ENCODE measurements around the gene SPATS2L.

SPATS2L gene

GRCh38 chr2:200296118-200296517, 10.4 kb upstream of the SPATS2L start:
- DNase-seq (ENCODE audit: low read depth in 2 of 2) = no peak

GRCh38 chr2:200297100-200297499, 9.4 kb upstream of the SPATS2L start:
- DNase-seq (ENCODE audit: low read depth in 2 of 2) = no peak

GRCh38 chr2:200297989-200298388, 8.5 kb upstream of the SPATS2L start:
- DNase-seq (ENCODE audit: low read depth in 2 of 2) = no peak

GRCh38 chr2:200298816-200299215, 7.7 kb upstream of the SPATS2L start:
- no peak for DNase-seq (ENCODE audit: low read depth in 2 of 2)

- DNase-seq (ENCODE audit: low read depth in 2 of 2) = no peak
Observed at GRCh38 chr2:200300065-200300464, 6.4 kb upstream of the SPATS2L start.

- no peak for DNase-seq (ENCODE audit: low read depth in 2 of 2)
Observed at GRCh38 chr2:200300638-200301314, 5.7 kb upstream of the SPATS2L start.

- DNase-seq (ENCODE audit: low read depth in 2 of 2) = no peak
Observed at GRCh38 chr2:200301953-200302858, 4.3 kb upstream of the SPATS2L start.

GRCh38 chr2:200302940-200303727, 3.4 kb upstream of the SPATS2L start:
- no peak for DNase-seq (ENCODE audit: low read depth in 2 of 2)

GRCh38 chr2:200305797-200306195, 697 bp upstream of the SPATS2L start:
- DNase-seq (ENCODE audit: low read depth in 2 of 2) = peak in 1 of 2 donors; percentile 1

- DNase-seq (ENCODE audit: low read depth in 2 of 2) = peak in 1 of 2 donors; percentile 3
Observed at GRCh38 chr2:200306931-200307723, 634 bp downstream of the SPATS2L start.

GRCh38 chr2:200307724-200308545, 1.4 kb downstream of the SPATS2L start:
- no peak for DNase-seq (ENCODE audit: low read depth in 2 of 2)

- DNase-seq (ENCODE audit: low read depth in 2 of 2) = no peak
Observed at GRCh38 chr2:200308546-200309295, 2.2 kb downstream of the SPATS2L start.

GRCh38 chr2:200309296-200310049, 3.0 kb downstream of the SPATS2L start:
- no peak for DNase-seq (ENCODE audit: low read depth in 2 of 2)

GRCh38 chr2:200310545-200310971, 4.1 kb downstream of the SPATS2L start:
- no peak for DNase-seq (ENCODE audit: low read depth in 2 of 2)

GRCh38 chr2:200311139-200311538, 4.6 kb downstream of the SPATS2L start:
- no peak for DNase-seq (ENCODE audit: low read depth in 2 of 2)

- DNase-seq (ENCODE audit: low read depth in 2 of 2) = no peak
Observed at GRCh38 chr2:200314976-200315567, 8.6 kb downstream of the SPATS2L start.

GRCh38 chr2:200317975-200318374, 11.5 kb downstream of the SPATS2L start:
- no peak for DNase-seq (ENCODE audit: low read depth in 2 of 2)

- DNase-seq (ENCODE audit: low read depth in 2 of 2) = no peak
Observed at GRCh38 chr2:200318940-200319435, 12.5 kb downstream of the SPATS2L start.

All from activated CD4-positive, alpha-beta T cell treated with anti-CD3 and anti-CD28 coated beads for 24 hours (primary cell).